Neural progenitor cell (in vitro differentiated cells): Measurements from ENCODE around the gene ARAP2. TPM values are rescaled to one million over a fixed set of nuclear protein-coding genes. Genes with fewer than 3 reads are reported as not detected.
A peak's percentile ranks its signal among the peaks of the same experiment; 100 is the strongest.

ENCODE experiments used
- DNase-seq: peaks from one replicate; pipeline ENCODE4 v3.0.0-alpha.2; 2016; ENCODE audit warnings: low spot score
- H2AFZ ChIP-seq: fragments of 200-600 bp; sonication (generic); replicated peaks from 2 replicates; pipeline ENCODE4 v1.6.1; 2016; ENCODE audit warnings: antibody characterized with exemption
- H3F3A ChIP-seq: fragments of 200-600 bp; sonication (generic); 2 replicates; pipeline ENCODE4 v1.6.1; 2016; ENCODE audit warnings: antibody characterized with exemption, low read depth
- H3K27ac ChIP-seq: fragments of 200-600 bp; sonication (generic); 2 replicates; pipeline ENCODE4 v1.5.1; 2016; ENCODE audit warnings: mild to moderate bottlenecking
- H3K27me3 ChIP-seq: fragments of 200-600 bp; sonication (generic); 2 replicates; pipeline ENCODE4 v1.6.1; 2016; ENCODE audit warnings: mild to moderate bottlenecking, moderate library complexity
- H3K36me3 ChIP-seq: fragments of 200-600 bp; sonication (generic); 2 replicates; pipeline ENCODE4 v1.5.1; 2016
- H3K4me1 ChIP-seq: fragments of 200-600 bp; sonication (generic); 2 replicates; pipeline ENCODE4 v1.6.1; 2016; ENCODE audit warnings: mixed run types
- H3K4me2 ChIP-seq: fragments of 200-600 bp; sonication (generic); 2 replicates; pipeline ENCODE4 v1.6.1; 2016
- H3K4me3 ChIP-seq: fragments of 200-600 bp; sonication (generic); 2 replicates; pipeline ENCODE4 v1.5.1; 2016
- H3K79me2 ChIP-seq: fragments of 200-600 bp; sonication (generic); 2 replicates; pipeline ENCODE4 v1.6.1; 2016; ENCODE audit warnings: low read depth
- H3K9ac ChIP-seq: fragments of 200-600 bp; sonication (generic); 2 replicates; pipeline ENCODE4 v1.6.1; 2016
- H3K9me3 ChIP-seq: fragments of 200-600 bp; sonication (generic); 2 replicates; pipeline ENCODE4 v1.5.1; 2016; ENCODE audit warnings: low read depth
- H4K20me1 ChIP-seq: fragments of 200-600 bp; sonication (generic); 2 replicates; pipeline ENCODE4 v1.6.1; 2016; ENCODE audit warnings: low read depth
- H3K27ac Mint-ChIP-seq: 3 replicates; pipeline ENCODE4 v1.8.0; 2021; ENCODE audit warnings: mixed read lengths
- H3K27me3 Mint-ChIP-seq: 2 replicates; pipeline ENCODE4 v1.8.0; 2022; ENCODE audit warnings: low read depth, mild to moderate bottlenecking, inconsistent platforms, moderate library complexity, mixed read lengths; ENCODE audit not compliant: insufficient read depth
- H3K36me3 Mint-ChIP-seq: 3 replicates; pipeline ENCODE4 v1.8.0; 2021; ENCODE audit warnings: mixed read lengths
- H3K4me1 Mint-ChIP-seq: 3 replicates; pipeline ENCODE4 v1.8.0; 2021; ENCODE audit warnings: mixed read lengths
- H3K4me3 Mint-ChIP-seq: 3 replicates; pipeline ENCODE4 v1.8.0; 2021; ENCODE audit warnings: mild to moderate bottlenecking, moderate library complexity, mixed read lengths
- H3K9me3 Mint-ChIP-seq: 3 replicates; pipeline ENCODE4 v1.8.0; 2020; ENCODE audit warnings: mixed read lengths
- CTCF ChIP-seq: fragments of 200-600 bp; sonication (generic); IDR thresholded peaks from 2 replicates; pipeline ENCODE4 v1.5.1; 2017; ENCODE audit warnings: antibody characterized with exemption, mild to moderate bottlenecking
- EZH2 ChIP-seq: fragments of 200-600 bp; sonication (generic); IDR thresholded peaks from 2 replicates; pipeline ENCODE4 v1.6.1; 2017; ENCODE audit warnings: antibody characterized with exemption, mild to moderate bottlenecking, moderate library complexity
- EZH2phosphoT487 ChIP-seq: fragments of 200-600 bp; sonication (generic); IDR thresholded peaks from 2 replicates; pipeline ENCODE4 v1.6.1; 2017; ENCODE audit warnings: antibody characterized with exemption
- total RNA-seq: library from RNA; depleted of rRNA; stranded (reverse); fragments of >200 nt; gene quantifications from 2 replicates; pipeline ENCODE4 v1.2.3, GENCODE V29; 2015; ENCODE audit warnings: low replicate concordance

ARAP2 gene
- total RNA-seq, 1 donor from 2014 or later: 1.6 TPM

- no peak for TF ChIP-seq CTCF
- no peak for TF ChIP-seq EZH2phosphoT487
- no peak for TF ChIP-seq EZH2
- Mint-ChIP-seq H3K9me3 (peaks cover 2% of the 10 kb centered on the region), H3K4me3 (no peak overlapping the region), H3K27ac (no peak overlapping the region), H3K36me3 (no peaks in the 10 kb centered on the region), H3K4me1 (peaks cover 40% of the 10 kb centered on the region), H3K27me3 (peaks cover 2% of the 10 kb centered on the region)
- no peak for DNase-seq
- Histone ChIP-seq H3K27me3 (no peaks in the 10 kb centered on the region), H3K79me2 (no peaks in the 10 kb centered on the region), H3K4me1 (peaks cover 10% of the 10 kb centered on the region), H3K9me3 (no peaks in the 10 kb centered on the region), H3F3A (no peaks in the 10 kb centered on the region), H3K4me2 (no peak overlapping the region), H3K4me3 (no peak overlapping the region), H3K9ac (no peak overlapping the region), H4K20me1 (no peaks in the 10 kb centered on the region), H3K27ac (no peak overlapping the region), H3K36me3 (no peaks in the 10 kb centered on the region), H2AFZ (no peak overlapping the region)
These were observed 38.3 kb upstream of the ARAP2 start for GRCh38 chr4:36282503-36283030.

- peak within 1 kb of the TSS; percentile 82 for H3K27ac Mint-ChIP-seq
- Histone ChIP-seq H3K9me3 (no peaks in the 10 kb centered on the region), H3K4me2 (peak within 1 kb of the TSS; percentile 54), H4K20me1 (no peaks in the 10 kb centered on the region), H3K27me3 (no peaks in the 10 kb centered on the region), H3K9ac (no peak within 1 kb of the TSS), H3F3A (no peaks in the 10 kb centered on the region), H2AFZ (peak within 1 kb of the TSS; percentile 29), H3K36me3 (no peaks in the 10 kb centered on the region), H3K27ac (no peak within 1 kb of the TSS), H3K4me3 (no peak within 1 kb of the TSS), H3K4me1 (peaks cover 10% of the 10 kb centered on the region), H3K79me2 (no peaks in the 10 kb centered on the region)
- DNase-seq: no peak
- no peaks in the 10 kb centered on the region for H3K36me3 Mint-ChIP-seq
- H3K27me3 Mint-ChIP-seq: peaks cover 2% of the 10 kb centered on the region
- peaks cover 40% of the 10 kb centered on the region for H3K4me1 Mint-ChIP-seq
- H3K4me3 Mint-ChIP-seq: no peak within 1 kb of the TSS
- no peak for TF ChIP-seq CTCF
- TF ChIP-seq EZH2: no peak
- TF ChIP-seq EZH2phosphoT487: no peak
- H3K9me3 Mint-ChIP-seq: no peaks in the 10 kb centered on the region
These were observed 37.2 kb upstream of the ARAP2 start, which contains the start of gene DTHD1 for GRCh38 chr4:36281384-36282106. DTHD1 (plus strand) TSS chr4:36281616; CDS start chr4:36281759, 143 bp downstream.

- DNase-seq: peak; percentile 61
- Histone ChIP-seq H3K9ac (no peak overlapping the region), H3K79me2 (no peaks in the 10 kb centered on the region), H4K20me1 (no peaks in the 10 kb centered on the region), H3K4me1 (peaks cover 10% of the 10 kb centered on the region), H3K27ac (no peak overlapping the region), H3F3A (no peaks in the 10 kb centered on the region), H3K4me2 (peak overlapping the region; percentile 54), H3K27me3 (no peaks in the 10 kb centered on the region), H2AFZ (peak overlapping the region; percentile 29), H3K9me3 (no peaks in the 10 kb centered on the region), H3K36me3 (no peaks in the 10 kb centered on the region), H3K4me3 (no peak overlapping the region)
- no peak for TF ChIP-seq EZH2
- TF ChIP-seq CTCF: no peak
- no peak for TF ChIP-seq EZH2phosphoT487
- peaks cover 2% of the 10 kb centered on the region for H3K27me3 Mint-ChIP-seq
- H3K4me3 Mint-ChIP-seq: no peak overlapping the region
- no peaks in the 10 kb centered on the region for H3K9me3 Mint-ChIP-seq
- H3K4me1 Mint-ChIP-seq: peaks cover 40% of the 10 kb centered on the region
- peak overlapping the region; percentile 82 for H3K27ac Mint-ChIP-seq
- H3K36me3 Mint-ChIP-seq: no peaks in the 10 kb centered on the region
These were observed 36.2 kb upstream of the ARAP2 start for GRCh38 chr4:36280555-36280954.
